ENCODE data around the gene HAUS1. TPM values are rescaled to one million over a fixed set of nuclear protein-coding genes. Genes with fewer than 3 reads are reported as not detected.
A peak's percentile ranks its signal among the peaks of the same experiment; 100 is the strongest.

Gene HAUS1
- total and polyA plus RNA-seq, 2 experiments from 2014 or later = 24.2 to 36.9 TPM

GRCh38 chr18:46140173-46140572 lies 36.0 kb downstream of the HAUS1 start:
- 97 to 98% methylated on average over 4 of the region's 4 CpGs for WGBS, 2 experiments (ENCODE audit: low coverage in 1 of 2, low lambda C conversion rate in 2 of 2, missing lambda C conversion rate in 2 of 2)
- TF ChIP-seq EZH2 (IDR thresholded peaks at IDR 0.05; ENCODE audit: insufficient read depth, poor library complexity, severe bottlenecking) = no peak
- no peak for TF ChIP-seq EZH2phosphoT487 (IDR thresholded peaks at IDR 0.05; ENCODE audit: insufficient read depth, low read depth)
- in situ Hi-C loops (cut with MboI) = loop anchor here (10.0 kb wide), 1 partner anchor 515 kb away; the partner anchor contains the start of gene LOXHD1

GRCh38 chr18:46141199-46141598 lies 37.0 kb downstream of the HAUS1 start:
- Histone ChIP-seq H4K20me1 (ENCODE audit: insufficient read depth) (no peaks in the 10 kb centered on the region), H3K4me1 (ENCODE audit: insufficient read depth) (no peaks in the 10 kb centered on the region), H3K79me2 (ENCODE audit: insufficient read depth) (no peaks in the 10 kb centered on the region), H2AFZ (no peak overlapping the region), H3K9me2 (ENCODE audit: insufficient read depth) (no peaks in the 10 kb centered on the region), H3K4me2 (ENCODE audit: unreplicated experiment) (no peak overlapping the region), H3K9ac (no peak overlapping the region), H3K9me3 (ENCODE audit: low read depth) (no peaks in the 10 kb centered on the region), H3K36me3 (ENCODE audit: low read depth) (no peaks in the 10 kb centered on the region), H3K27me3 (replicated peaks; ENCODE audit: insufficient read depth) (no peaks in the 10 kb centered on the region), H3K4me3 (no peak overlapping the region), H3K27ac (no peak overlapping the region), H3F3A (ENCODE audit: insufficient read depth) (no peaks in the 10 kb centered on the region)
- TF ChIP-seq EZH2 (IDR thresholded peaks at IDR 0.05; ENCODE audit: insufficient read depth, poor library complexity, severe bottlenecking) (no peak), EZH2phosphoT487 (IDR thresholded peaks at IDR 0.05; ENCODE audit: insufficient read depth, low read depth) (no peak)
- WGBS, 2 experiments (ENCODE audit: low coverage in 1 of 2, low lambda C conversion rate in 2 of 2, missing lambda C conversion rate in 2 of 2) = 97 to 98% methylated on average over 4 of the region's 4 CpGs
- DNase-seq = no peak
- in situ Hi-C loops (cut with MboI) = loop anchor here (10.0 kb wide), 1 partner anchor 514 kb away; the partner anchor contains the start of gene LOXHD1

More at GRCh38 chr18:46140173-46140572, 36.0 kb downstream of the HAUS1 start:
- Histone ChIP-seq H3K27me3 (replicated peaks; ENCODE audit: insufficient read depth) (no peaks in the 10 kb centered on the region), H3K4me3 (no peak overlapping the region), H3F3A (ENCODE audit: insufficient read depth) (0 out of 2 replicates have a peak, but pooled peaks cover 5% of the 10 kb centered on the region), H3K27ac (no peak overlapping the region), H2AFZ (no peak overlapping the region), H3K36me3 (ENCODE audit: low read depth) (no peaks in the 10 kb centered on the region), H3K9me2 (ENCODE audit: insufficient read depth) (no peaks in the 10 kb centered on the region), H3K4me1 (ENCODE audit: insufficient read depth) (no peaks in the 10 kb centered on the region), H3K79me2 (ENCODE audit: insufficient read depth) (no peaks in the 10 kb centered on the region), H3K9ac (no peak overlapping the region), H3K9me3 (ENCODE audit: low read depth) (no peaks in the 10 kb centered on the region), H3K4me2 (ENCODE audit: unreplicated experiment) (no peak overlapping the region), H4K20me1 (ENCODE audit: insufficient read depth) (no peaks in the 10 kb centered on the region)
- DNase-seq = no peak

GRCh38 chr18:46148810-46149209 lies 44.6 kb downstream of the HAUS1 start:
- Histone ChIP-seq H3K4me3 (no peak overlapping the region), H3K9ac (no peak overlapping the region), H3F3A (ENCODE audit: insufficient read depth) (peaks cover 7% of the 10 kb centered on the region; the same call in 1 of the 2 replicates), H3K27me3 (replicated peaks; ENCODE audit: insufficient read depth) (no peaks in the 10 kb centered on the region), H3K79me2 (ENCODE audit: insufficient read depth) (no peaks in the 10 kb centered on the region), H4K20me1 (ENCODE audit: insufficient read depth) (no peaks in the 10 kb centered on the region), H3K9me2 (ENCODE audit: insufficient read depth) (no peaks in the 10 kb centered on the region), H3K4me1 (ENCODE audit: insufficient read depth) (peaks cover 21% of the 10 kb centered on the region), H3K9me3 (ENCODE audit: low read depth) (no peaks in the 10 kb centered on the region), H3K27ac (no peak overlapping the region), H2AFZ (peak overlapping the region; percentile 23; the same call in 1 of the 2 replicates), H3K36me3 (ENCODE audit: low read depth) (no peaks in the 10 kb centered on the region), H3K4me2 (ENCODE audit: unreplicated experiment) (no peak overlapping the region)
- peak; percentile 71 for DNase-seq
- in situ Hi-C loops (cut with MboI) = loop anchor here (10.0 kb wide), 1 partner anchor 506 kb away; the partner anchor contains the start of gene LOXHD1
- WGBS, 2 experiments (ENCODE audit: low coverage in 1 of 2, low lambda C conversion rate in 2 of 2, missing lambda C conversion rate in 2 of 2) = 0 to 5% methylated on average over 2 of the region's 2 CpGs
- no peak for TF ChIP-seq EZH2phosphoT487 (IDR thresholded peaks at IDR 0.05; ENCODE audit: insufficient read depth, low read depth)

GRCh38 chr18:46152436-46152807 lies 48.2 kb downstream of the HAUS1 start:
- TF ChIP-seq EZH2 (IDR thresholded peaks at IDR 0.05; ENCODE audit: insufficient read depth, poor library complexity, severe bottlenecking) = no peak
- TF ChIP-seq EZH2phosphoT487 (IDR thresholded peaks at IDR 0.05; ENCODE audit: insufficient read depth, low read depth) = no peak
- Histone ChIP-seq H3K27me3 (replicated peaks; ENCODE audit: insufficient read depth) (no peaks in the 10 kb centered on the region), H3K4me3 (peak overlapping the region; percentile 53), H3K27ac (peak overlapping the region; percentile 65), H3F3A (ENCODE audit: insufficient read depth) (peaks cover 29% of the 10 kb centered on the region), H2AFZ (peak overlapping the region; percentile 63), H3K4me1 (ENCODE audit: insufficient read depth) (peaks cover 38% of the 10 kb centered on the region), H4K20me1 (ENCODE audit: insufficient read depth) (no peaks in the 10 kb centered on the region), H3K36me3 (ENCODE audit: low read depth) (no peaks in the 10 kb centered on the region), H3K9me2 (ENCODE audit: insufficient read depth) (no peaks in the 10 kb centered on the region), H3K4me2 (ENCODE audit: unreplicated experiment) (peak overlapping the region; percentile 76), H3K9ac (peak overlapping the region; percentile 47; the same call in 1 of the 2 replicates), H3K79me2 (ENCODE audit: insufficient read depth) (no peaks in the 10 kb centered on the region), H3K9me3 (ENCODE audit: low read depth) (no peaks in the 10 kb centered on the region)
- 9 to 15% methylated on average over 7 of the region's 7 CpGs for WGBS, 2 experiments (ENCODE audit: low coverage in 1 of 2, low lambda C conversion rate in 2 of 2, missing lambda C conversion rate in 2 of 2)
- in situ Hi-C loops (cut with MboI) = loop anchor here (25.0 kb wide), 1 partner anchor 335 kb away; no protein-coding TSS in a partner anchor
- peak; percentile 94 for DNase-seq

Measured in GM23248 (cell line).